ENCODE measurements around the gene KCNQ2.

Gene KCNQ2

GRCh38 chr20:63454731-63455567 is 17.5 kb downstream of the KCNQ2 start:
- peaks cover 0 to 3% (median 0%) of the 10 kb centered on the region in 5 donors for H3K9me3 ChIP-seq (ENCODE audit: control insufficient read depth in 5 of 5, low read length in 5 of 5)
- H3K4me3 ChIP-seq (ENCODE audit: low read depth in 1 of 5, low read length in 5 of 5): no peak overlapping the region
- peaks cover 0 to 26% (median 7%) of the 10 kb centered on the region in 5 donors for H3K4me1 ChIP-seq (ENCODE audit: control insufficient read depth in 5 of 5, insufficient read depth in 5 of 5, low read length in 5 of 5)
- H3K36me3 ChIP-seq (ENCODE audit: control insufficient read depth in 5 of 5, insufficient read depth in 5 of 5, low read length in 5 of 5): no peaks in the 10 kb centered on the region
- H3K9ac ChIP-seq (ENCODE audit: low read length in 5 of 5): no peak overlapping the region
- H3K27ac ChIP-seq (ENCODE audit: low read depth, low read length): no peak overlapping the region
- peaks cover 56 to 73% (median 58%) of the 10 kb centered on the region in 5 donors for H3K27me3 ChIP-seq (ENCODE audit: control insufficient read depth in 5 of 5, insufficient read depth in 4 of 5, low read length in 5 of 5)

GRCh38 chr20:63452821-63453523 is 19.5 kb downstream of the KCNQ2 start:
- Histone ChIP-seq H3K9me3 (ENCODE audit: control insufficient read depth in 5 of 5, low read length in 5 of 5) (no peaks in the 10 kb centered on the region), H3K9ac (ENCODE audit: low read length in 5 of 5) (no peak overlapping the region), H3K4me1 (ENCODE audit: control insufficient read depth in 5 of 5, insufficient read depth in 5 of 5, low read length in 5 of 5) (peaks cover 0 to 24% (median 7%) of the 10 kb centered on the region in 5 donors), H3K4me3 (ENCODE audit: low read depth in 1 of 5, low read length in 5 of 5) (no peak overlapping the region), H3K27ac (ENCODE audit: low read depth, low read length) (no peak overlapping the region), H3K36me3 (ENCODE audit: control insufficient read depth in 5 of 5, insufficient read depth in 5 of 5, low read length in 5 of 5) (no peaks in the 10 kb centered on the region), H3K27me3 (ENCODE audit: control insufficient read depth in 5 of 5, insufficient read depth in 4 of 5, low read length in 5 of 5) (peaks cover 44 to 75% (median 65%) of the 10 kb centered on the region in 5 donors)

- Histone ChIP-seq H3K4me3 (ENCODE audit: low read depth in 1 of 5, low read length in 5 of 5) (no peak overlapping the region), H3K36me3 (ENCODE audit: control insufficient read depth in 5 of 5, insufficient read depth in 5 of 5, low read length in 5 of 5) (no peaks in the 10 kb centered on the region), H3K4me1 (ENCODE audit: control insufficient read depth in 5 of 5, insufficient read depth in 5 of 5, low read length in 5 of 5) (peaks cover 0 to 18% (median 7%) of the 10 kb centered on the region in 5 donors), H3K9ac (ENCODE audit: low read length in 5 of 5) (no peak overlapping the region), H3K27me3 (ENCODE audit: control insufficient read depth in 5 of 5, insufficient read depth in 4 of 5, low read length in 5 of 5) (peaks cover 37 to 75% (median 65%) of the 10 kb centered on the region in 5 donors), H3K27ac (ENCODE audit: low read depth, low read length) (no peak overlapping the region), H3K9me3 (ENCODE audit: control insufficient read depth in 5 of 5, low read length in 5 of 5) (no peaks in the 10 kb centered on the region)
Measured at GRCh38 chr20:63452341-63452740, 20.1 kb downstream of the KCNQ2 start.

GRCh38 chr20:63451821-63452220 is 20.6 kb downstream of the KCNQ2 start:
- Histone ChIP-seq H3K27ac (ENCODE audit: low read depth, low read length) (no peak overlapping the region), H3K36me3 (ENCODE audit: control insufficient read depth in 5 of 5, insufficient read depth in 5 of 5, low read length in 5 of 5) (no peaks in the 10 kb centered on the region), H3K4me3 (ENCODE audit: low read depth in 1 of 5, low read length in 5 of 5) (no peak overlapping the region), H3K9me3 (ENCODE audit: control insufficient read depth in 5 of 5, low read length in 5 of 5) (no peaks in the 10 kb centered on the region), H3K27me3 (ENCODE audit: control insufficient read depth in 5 of 5, insufficient read depth in 4 of 5, low read length in 5 of 5) (peaks cover 32 to 75% (median 64%) of the 10 kb centered on the region in 5 donors), H3K9ac (ENCODE audit: low read length in 5 of 5) (no peak overlapping the region), H3K4me1 (ENCODE audit: control insufficient read depth in 5 of 5, insufficient read depth in 5 of 5, low read length in 5 of 5) (peaks cover 0 to 16% (median 7%) of the 10 kb centered on the region in 5 donors)

- H3K27me3 ChIP-seq (ENCODE audit: control insufficient read depth in 5 of 5, insufficient read depth in 4 of 5, low read length in 5 of 5): peaks cover 22 to 70% (median 54%) of the 10 kb centered on the region in 5 donors
- no peaks in the 10 kb centered on the region for H3K9me3 ChIP-seq (ENCODE audit: control insufficient read depth in 5 of 5, low read length in 5 of 5)
- peaks cover 0 to 16% (median 7%) of the 10 kb centered on the region in 5 donors for H3K4me1 ChIP-seq (ENCODE audit: control insufficient read depth in 5 of 5, insufficient read depth in 5 of 5, low read length in 5 of 5)
- H3K4me3 ChIP-seq (ENCODE audit: low read depth in 1 of 5, low read length in 5 of 5): no peak overlapping the region
- H3K9ac ChIP-seq (ENCODE audit: low read length in 5 of 5): no peak overlapping the region
- H3K36me3 ChIP-seq (ENCODE audit: control insufficient read depth in 5 of 5, insufficient read depth in 5 of 5, low read length in 5 of 5): no peaks in the 10 kb centered on the region
- no peak overlapping the region for H3K27ac ChIP-seq (ENCODE audit: low read depth, low read length)
Measured at GRCh38 chr20:63449796-63450730, 22.4 kb downstream of the KCNQ2 start.

GRCh38 chr20:63449025-63449424 is 23.4 kb downstream of the KCNQ2 start:
- Histone ChIP-seq H3K27ac (ENCODE audit: low read depth, low read length) (no peak overlapping the region), H3K4me1 (ENCODE audit: control insufficient read depth in 5 of 5, insufficient read depth in 5 of 5, low read length in 5 of 5) (peaks cover 0 to 8% (median 2%) of the 10 kb centered on the region in 5 donors), H3K27me3 (ENCODE audit: control insufficient read depth in 5 of 5, insufficient read depth in 4 of 5, low read length in 5 of 5) (peaks cover 14 to 60% (median 43%) of the 10 kb centered on the region in 5 donors), H3K4me3 (ENCODE audit: low read depth in 1 of 5, low read length in 5 of 5) (no peak overlapping the region), H3K36me3 (ENCODE audit: control insufficient read depth in 5 of 5, insufficient read depth in 5 of 5, low read length in 5 of 5) (no peaks in the 10 kb centered on the region), H3K9me3 (ENCODE audit: control insufficient read depth in 5 of 5, low read length in 5 of 5) (no peaks in the 10 kb centered on the region), H3K9ac (ENCODE audit: low read length in 5 of 5) (no peak overlapping the region)

- Histone ChIP-seq H3K4me3 (ENCODE audit: low read depth in 1 of 5, low read length in 5 of 5) (no peak overlapping the region), H3K27me3 (ENCODE audit: control insufficient read depth in 5 of 5, insufficient read depth in 4 of 5, low read length in 5 of 5) (peaks cover 6 to 51% (median 36%) of the 10 kb centered on the region in 5 donors), H3K9ac (ENCODE audit: low read length in 5 of 5) (no peak overlapping the region), H3K27ac (ENCODE audit: low read depth, low read length) (no peak overlapping the region), H3K9me3 (ENCODE audit: control insufficient read depth in 5 of 5, low read length in 5 of 5) (no peaks in the 10 kb centered on the region), H3K4me1 (ENCODE audit: control insufficient read depth in 5 of 5, insufficient read depth in 5 of 5, low read length in 5 of 5) (peaks cover 0 to under 1% (median 0%) of the 10 kb centered on the region in 5 donors), H3K36me3 (ENCODE audit: control insufficient read depth in 5 of 5, insufficient read depth in 5 of 5, low read length in 5 of 5) (no peaks in the 10 kb centered on the region)
Measured at GRCh38 chr20:63448031-63448430, 24.4 kb downstream of the KCNQ2 start.

GRCh38 chr20:63447320-63447719 is 25.1 kb downstream of the KCNQ2 start:
- H3K4me1 ChIP-seq (ENCODE audit: control insufficient read depth in 5 of 5, insufficient read depth in 5 of 5, low read length in 5 of 5): no peaks in the 10 kb centered on the region
- no peaks in the 10 kb centered on the region for H3K9me3 ChIP-seq (ENCODE audit: control insufficient read depth in 5 of 5, low read length in 5 of 5)
- peaks cover under 1 to 47% (median 34%) of the 10 kb centered on the region in 5 donors for H3K27me3 ChIP-seq (ENCODE audit: control insufficient read depth in 5 of 5, insufficient read depth in 4 of 5, low read length in 5 of 5)
- H3K9ac ChIP-seq (ENCODE audit: low read length in 5 of 5): no peak overlapping the region
- H3K27ac ChIP-seq (ENCODE audit: low read depth, low read length): no peak overlapping the region
- no peak overlapping the region for H3K4me3 ChIP-seq (ENCODE audit: low read depth in 1 of 5, low read length in 5 of 5)
- H3K36me3 ChIP-seq (ENCODE audit: control insufficient read depth in 5 of 5, insufficient read depth in 5 of 5, low read length in 5 of 5): no peaks in the 10 kb centered on the region

- no peaks in the 10 kb centered on the region for H3K9me3 ChIP-seq (ENCODE audit: control insufficient read depth in 5 of 5, low read length in 5 of 5)
- H3K27me3 ChIP-seq (ENCODE audit: control insufficient read depth in 5 of 5, insufficient read depth in 4 of 5, low read length in 5 of 5): peaks cover 0 to 45% (median 28%) of the 10 kb centered on the region in 5 donors
- no peak overlapping the region for H3K4me3 ChIP-seq (ENCODE audit: low read depth in 1 of 5, low read length in 5 of 5)
- H3K36me3 ChIP-seq (ENCODE audit: control insufficient read depth in 5 of 5, insufficient read depth in 5 of 5, low read length in 5 of 5): no peaks in the 10 kb centered on the region
- no peaks in the 10 kb centered on the region for H3K4me1 ChIP-seq (ENCODE audit: control insufficient read depth in 5 of 5, insufficient read depth in 5 of 5, low read length in 5 of 5)
- no peak overlapping the region for H3K9ac ChIP-seq (ENCODE audit: low read length in 5 of 5)
- no peak overlapping the region for H3K27ac ChIP-seq (ENCODE audit: low read depth, low read length)
Measured at GRCh38 chr20:63446216-63447024, 26.0 kb downstream of the KCNQ2 start.
